Ovary (tissue), 3 donors: ENCODE data around the gene SLX4IP.

Source experiments
- POLR2A ChIP-seq: fragments of 450-650 bp; IDR thresholded peaks from one replicate; pipeline ENCODE4 v1.6.1; 2017; ENCODE audit warnings: antibody characterized with exemption, mild to moderate bottlenecking, moderate library complexity
- TF ChIP-seq, protein P1 (sequence below), 3 donors: fragments of 450-650 bp in 2 of 3; fragments of 200-600 bp in 1 of 3; IDR thresholded peaks; one replicate each; pipeline versions ENCODE4 v1.5.1 to v1.8.0; 2016 to 2022; ENCODE audit warnings: antibody characterized with exemption in 3 of 3, mild to moderate bottlenecking in 1 of 3
- donor health status: DM: no; HTN: no; CAD: no.

DNA sequence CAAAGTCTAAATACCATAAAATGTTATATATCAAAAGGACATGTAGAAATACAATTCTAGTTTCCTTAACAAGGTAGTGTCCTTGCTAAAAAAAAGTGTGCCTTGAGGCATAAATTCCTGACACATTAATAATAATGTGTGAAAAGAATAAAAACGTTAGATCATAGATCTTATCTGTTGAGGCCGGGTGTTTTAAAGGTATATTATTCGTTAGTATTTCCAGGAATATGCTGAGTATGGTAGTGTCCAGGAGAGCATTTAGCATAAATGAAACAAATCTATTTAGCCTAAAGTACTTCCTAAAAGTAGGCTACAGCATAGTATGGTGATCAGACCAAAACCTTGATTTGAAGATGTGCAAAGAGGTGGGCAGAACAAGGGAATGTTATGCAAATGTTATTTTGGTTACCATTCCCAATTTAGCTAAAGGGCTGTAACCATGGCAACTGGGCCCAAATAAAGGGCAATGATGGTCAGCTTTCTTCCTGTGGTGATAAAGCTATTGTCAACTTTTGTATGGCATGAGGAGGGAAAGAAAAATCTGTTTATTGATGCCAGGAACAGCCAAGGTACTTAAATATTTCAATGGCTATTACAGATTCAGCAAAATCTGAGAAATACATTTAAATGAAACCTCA lies 20.0 kb upstream of the SLX4IP start:
- TF ChIP-seq POLR2A = no peak
- TF ChIP-seq, protein P1, sequence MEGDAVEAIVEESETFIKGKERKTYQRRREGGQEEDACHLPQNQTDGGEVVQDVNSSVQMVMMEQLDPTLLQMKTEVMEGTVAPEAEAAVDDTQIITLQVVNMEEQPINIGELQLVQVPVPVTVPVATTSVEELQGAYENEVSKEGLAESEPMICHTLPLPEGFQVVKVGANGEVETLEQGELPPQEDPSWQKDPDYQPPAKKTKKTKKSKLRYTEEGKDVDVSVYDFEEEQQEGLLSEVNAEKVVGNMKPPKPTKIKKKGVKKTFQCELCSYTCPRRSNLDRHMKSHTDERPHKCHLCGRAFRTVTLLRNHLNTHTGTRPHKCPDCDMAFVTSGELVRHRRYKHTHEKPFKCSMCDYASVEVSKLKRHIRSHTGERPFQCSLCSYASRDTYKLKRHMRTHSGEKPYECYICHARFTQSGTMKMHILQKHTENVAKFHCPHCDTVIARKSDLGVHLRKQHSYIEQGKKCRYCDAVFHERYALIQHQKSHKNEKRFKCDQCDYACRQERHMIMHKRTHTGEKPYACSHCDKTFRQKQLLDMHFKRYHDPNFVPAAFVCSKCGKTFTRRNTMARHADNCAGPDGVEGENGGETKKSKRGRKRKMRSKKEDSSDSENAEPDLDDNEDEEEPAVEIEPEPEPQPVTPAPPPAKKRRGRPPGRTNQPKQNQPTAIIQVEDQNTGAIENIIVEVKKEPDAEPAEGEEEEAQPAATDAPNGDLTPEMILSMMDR (IDR thresholded peaks at IDR 0.05) = no peak
